ENCODE results near the gene PRLH.

The PRLH gene

GRCh38 chr2:237539681-237540080, 26.7 kb upstream of the PRLH start:
- DNase-seq (ENCODE audit: low spot score), result no peak

GRCh38 chr2:237540223-237540775, 26.1 kb upstream of the PRLH start:
- DNase-seq (ENCODE audit: low spot score), result no peak

GRCh38 chr2:237540823-237541222, 25.6 kb upstream of the PRLH start:
- DNase-seq (ENCODE audit: low spot score), result no peak

- DNase-seq (ENCODE audit: low spot score), result no peak
Measured at GRCh38 chr2:237541243-237541642, 25.1 kb upstream of the PRLH start.

- no peak for DNase-seq (ENCODE audit: low spot score)
Measured at GRCh38 chr2:237542001-237542704, 24.2 kb upstream of the PRLH start.

GRCh38 chr2:237546040-237546875, 20.1 kb upstream of the PRLH start:
- DNase-seq (ENCODE audit: low spot score), result no peak

GRCh38 chr2:237546876-237547395, 19.4 kb upstream of the PRLH start:
- DNase-seq (ENCODE audit: low spot score), result no peak

GRCh38 chr2:237547841-237548416, 18.4 kb upstream of the PRLH start:
- DNase-seq (ENCODE audit: low spot score), result no peak

- DNase-seq (ENCODE audit: low spot score), result no peak
Measured at GRCh38 chr2:237549216-237549615, 17.2 kb upstream of the PRLH start.

GRCh38 chr2:237549643-237550415, 16.5 kb upstream of the PRLH start:
- DNase-seq (ENCODE audit: low spot score), result no peak

- no peak for DNase-seq (ENCODE audit: low spot score)
Measured at GRCh38 chr2:237551071-237551574, 15.3 kb upstream of the PRLH start.

- DNase-seq (ENCODE audit: low spot score), result no peak
Measured at GRCh38 chr2:237552908-237553307, 13.5 kb upstream of the PRLH start.

- DNase-seq (ENCODE audit: low spot score), result no peak
Measured at GRCh38 chr2:237553948-237554347, 12.4 kb upstream of the PRLH start.

- no peak for DNase-seq (ENCODE audit: low spot score)
Measured at GRCh38 chr2:237555560-237555959, 10.8 kb upstream of the PRLH start.

GRCh38 chr2:237556773-237557632, 9.4 kb upstream of the PRLH start:
- DNase-seq (ENCODE audit: low spot score), result no peak

GRCh38 chr2:237557633-237558015, 8.8 kb upstream of the PRLH start:
- DNase-seq (ENCODE audit: low spot score), result no peak

GRCh38 chr2:237558961-237559641, 7.3 kb upstream of the PRLH start:
- no peak for DNase-seq (ENCODE audit: low spot score)

- no peak for DNase-seq (ENCODE audit: low spot score)
Measured at GRCh38 chr2:237561221-237561620, 5.2 kb upstream of the PRLH start.

GRCh38 chr2:237563816-237564215, 2.6 kb upstream of the PRLH start:
- no peak for DNase-seq (ENCODE audit: low spot score)

- DNase-seq (ENCODE audit: low spot score), result no peak
Measured at GRCh38 chr2:237564526-237565131, 1.7 kb upstream of the PRLH start.
